ENCODE measurements around the gene LGALS1. TPM values are rescaled to one million over a fixed set of nuclear protein-coding genes. Genes with fewer than 3 reads are reported as not detected.

LGALS1 gene
- total and polyA plus RNA-seq, 4 donors: 347 to 1,622 (median 947) TPM

- Histone ChIP-seq H3K9ac (ENCODE audit: insufficient read depth in 1 of 2, low read length in 2 of 2) (no peak overlapping the region), H3K4me3 (no peak overlapping the region), H3K9me3 (ENCODE audit: control insufficient read depth in 4 of 4, insufficient read depth in 3 of 4, low read length in 3 of 4) (no peaks in the 10 kb centered on the region), H3K36me3 (ENCODE audit: control insufficient read depth in 4 of 4, insufficient read depth in 4 of 4, low read length in 4 of 4) (peaks cover 0 to 7% (median 4%) of the 10 kb centered on the region in 4 donors), H3K27ac (ENCODE audit: low read depth in 1 of 2, low read length in 1 of 2) (no peak overlapping the region), H3K4me1 (ENCODE audit: control insufficient read depth in 5 of 5, insufficient read depth in 5 of 5, low read length in 5 of 5) (peaks cover 0 to 8% (median 5%) of the 10 kb centered on the region in 5 donors), H3K27me3 (ENCODE audit: control insufficient read depth in 3 of 3, insufficient read depth in 3 of 3, low read length in 2 of 3) (no peaks in the 10 kb centered on the region)
- WGBS, 2 donors: 24 to 31% methylated on average over 6 of the region's 6 CpGs
- peak; percentile 73 to 76 (median 75) for DNase-seq
- peak; percentile 68 for TF ChIP-seq CTCF (IDR thresholded peaks at IDR 0.05; ENCODE audit: control extremely low read depth, extremely low read depth)
- ATAC-seq (ENCODE audit: insufficient read depth, low FRiP score): no peak
Observed at GRCh38 chr22:37681556-37682049, 6.2 kb downstream of the LGALS1 start.

- ATAC-seq (ENCODE audit: insufficient read depth, low FRiP score): no peak
- TF ChIP-seq CTCF (IDR thresholded peaks at IDR 0.05; ENCODE audit: control extremely low read depth, extremely low read depth): no peak
- Histone ChIP-seq H3K36me3 (ENCODE audit: control insufficient read depth in 4 of 4, insufficient read depth in 4 of 4, low read length in 4 of 4) (peaks cover 2 to 13% (median 9%) of the 10 kb centered on the region in 4 donors), H3K4me1 (ENCODE audit: control insufficient read depth in 5 of 5, insufficient read depth in 5 of 5, low read length in 5 of 5) (peaks cover 0 to 10% (median 4%) of the 10 kb centered on the region in 5 donors), H3K27ac (ENCODE audit: low read depth in 1 of 2, low read length in 1 of 2) (no peak overlapping the region), H3K9ac (ENCODE audit: insufficient read depth in 1 of 2, low read length in 2 of 2) (no peak overlapping the region), H3K27me3 (ENCODE audit: control insufficient read depth in 3 of 3, insufficient read depth in 3 of 3, low read length in 2 of 3) (no peaks in the 10 kb centered on the region), H3K9me3 (ENCODE audit: control insufficient read depth in 4 of 4, insufficient read depth in 3 of 4, low read length in 3 of 4) (no peaks in the 10 kb centered on the region), H3K4me3 (no peak overlapping the region)
- no peak for DNase-seq
- 80 to 81% methylated on average over 16 of the region's 16 CpGs for WGBS, 2 donors
Observed at GRCh38 chr22:37684803-37685615, 9.6 kb downstream of the LGALS1 start.

GRCh38 chr22:37686002-37686982 is 10.9 kb downstream of the LGALS1 start, which contains the start of gene NOL12:
NOL12 (plus strand) TSS chr22:37686343; CDS start chr22:37686393, 50 bp downstream.
- WGBS, 2 donors: 2 to 4% methylated on average over 52 to 62 of the region's 62 CpGs
- peaks cover 0 to 10% (median 4%) of the 10 kb centered on the region in 5 donors for H3K4me1 ChIP-seq (ENCODE audit: control insufficient read depth in 5 of 5, insufficient read depth in 5 of 5, low read length in 5 of 5)
- ATAC-seq (ENCODE audit: insufficient read depth, low FRiP score) (peak; percentile 86), DNase-seq (peak; percentile 90 to 95 (median 93))
- H3K27me3 ChIP-seq (ENCODE audit: control insufficient read depth in 3 of 3, insufficient read depth in 3 of 3, low read length in 2 of 3): no peaks in the 10 kb centered on the region
- peak within 1 kb of the TSS; percentile 77 to 92 for H3K27ac ChIP-seq (ENCODE audit: low read depth in 1 of 2, low read length in 1 of 2)
- peak within 1 kb of the TSS; percentile 91 for H3K4me3 ChIP-seq
- no peak for TF ChIP-seq CTCF (IDR thresholded peaks at IDR 0.05; ENCODE audit: control extremely low read depth, extremely low read depth)
- H3K9me3 ChIP-seq (ENCODE audit: control insufficient read depth in 4 of 4, insufficient read depth in 3 of 4, low read length in 3 of 4): no peaks in the 10 kb centered on the region
- H3K9ac ChIP-seq (ENCODE audit: insufficient read depth in 1 of 2, low read length in 2 of 2): peak within 1 kb of the TSS; percentile 50 to 71
- H3K36me3 ChIP-seq (ENCODE audit: control insufficient read depth in 4 of 4, insufficient read depth in 4 of 4, low read length in 4 of 4): peaks cover 0 to 24% (median 9%) of the 10 kb centered on the region in 4 donors

Data from lung (tissue), 12 donors.